ENCODE results near the gene PNPLA1. TPM values are rescaled to one million over a fixed set of nuclear protein-coding genes. Genes with fewer than 3 reads are reported as not detected.

The PNPLA1 gene
- total RNA-seq, 2 donors from 2014 or later, result not detected

- H3K27ac Mint-ChIP-seq, result no peak overlapping the region
- DNase-seq, result peak; percentile 72
- no peak overlapping the region for H3K9ac ChIP-seq (ENCODE audit: extremely low read depth, low read length, poor library complexity, severe bottlenecking)
- no peaks in the 10 kb centered on the region for H3K9me3 ChIP-seq (ENCODE audit: control insufficient read depth, low read length)
- H3K9me3 Mint-ChIP-seq, result no peaks in the 10 kb centered on the region
- no peaks in the 10 kb centered on the region for H3K27me3 ChIP-seq (ENCODE audit: control insufficient read depth, insufficient read depth, low read length, poor library complexity, severe bottlenecking)
- no peak overlapping the region for H3K4me3 ChIP-seq (ENCODE audit: low read length)
- TF ChIP-seq CTCF (conservative IDR thresholded peaks at IDR 0.05), result no peak
- H3K27ac ChIP-seq (ENCODE audit: low read depth, low read length), result no peak overlapping the region
- 72 to 83% methylated on average over 4 to 8 of the region's 8 CpGs for WGBS, 2 experiments (ENCODE audit: insufficient coverage in 1 of 2, insufficient read length in 1 of 2)
- H3K4me3 Mint-ChIP-seq, result no peak overlapping the region
- no peaks in the 10 kb centered on the region for H3K36me3 ChIP-seq (ENCODE audit: control insufficient read depth, insufficient read depth, low read length)
- H3K27me3 Mint-ChIP-seq (ENCODE audit: insufficient read depth), result peaks cover 30% of the 10 kb centered on the region
- peaks cover 14% of the 10 kb centered on the region for H3K4me1 Mint-ChIP-seq
- H3K36me3 Mint-ChIP-seq (ENCODE audit: low read depth), result no peaks in the 10 kb centered on the region
- H3K4me1 ChIP-seq (ENCODE audit: control insufficient read depth, insufficient read depth, low read length), result no peaks in the 10 kb centered on the region
Observed at GRCh38 chr6:36272234-36272633, 2.4 kb downstream of the PNPLA1 start.

GRCh38 chr6:36273067-36273466, 3.2 kb downstream of the PNPLA1 start:
- no peaks in the 10 kb centered on the region for H3K9me3 Mint-ChIP-seq
- Histone ChIP-seq H3K4me3 (ENCODE audit: low read length) (no peak overlapping the region), H3K27ac (ENCODE audit: low read depth, low read length) (no peak overlapping the region), H3K9ac (ENCODE audit: extremely low read depth, low read length, poor library complexity, severe bottlenecking) (no peak overlapping the region), H3K27me3 (ENCODE audit: control insufficient read depth, insufficient read depth, low read length, poor library complexity, severe bottlenecking) (no peaks in the 10 kb centered on the region), H3K36me3 (ENCODE audit: control insufficient read depth, insufficient read depth, low read length) (no peaks in the 10 kb centered on the region), H3K4me1 (ENCODE audit: control insufficient read depth, insufficient read depth, low read length) (no peaks in the 10 kb centered on the region), H3K9me3 (ENCODE audit: control insufficient read depth, low read length) (no peaks in the 10 kb centered on the region)
- DNase-seq, result no peak
- no peak overlapping the region for H3K4me3 Mint-ChIP-seq
- TF ChIP-seq CTCF (conservative IDR thresholded peaks at IDR 0.05), result no peak
- H3K4me1 Mint-ChIP-seq, result peaks cover 14% of the 10 kb centered on the region
- 99 to 100% methylated on average over 2 to 3 of the region's 5 CpGs for WGBS, 2 experiments (ENCODE audit: insufficient coverage in 1 of 2, insufficient read length in 1 of 2)
- H3K27me3 Mint-ChIP-seq (ENCODE audit: insufficient read depth), result peaks cover 24% of the 10 kb centered on the region
- no peak overlapping the region for H3K27ac Mint-ChIP-seq
- no peaks in the 10 kb centered on the region for H3K36me3 Mint-ChIP-seq (ENCODE audit: low read depth)

GRCh38 chr6:36273802-36274514, 4.1 kb downstream of the PNPLA1 start:
- Mint-ChIP-seq H3K9me3 (no peaks in the 10 kb centered on the region), H3K27ac (no peak overlapping the region), H3K4me3 (no peak overlapping the region), H3K4me1 (peaks cover 13% of the 10 kb centered on the region), H3K27me3 (ENCODE audit: insufficient read depth) (peaks cover 21% of the 10 kb centered on the region), H3K36me3 (ENCODE audit: low read depth) (no peaks in the 10 kb centered on the region)
- H3K27ac ChIP-seq (ENCODE audit: low read depth, low read length), result no peak overlapping the region
- no peaks in the 10 kb centered on the region for H3K9me3 ChIP-seq (ENCODE audit: control insufficient read depth, low read length)
- no peak overlapping the region for H3K9ac ChIP-seq (ENCODE audit: extremely low read depth, low read length, poor library complexity, severe bottlenecking)
- H3K4me3 ChIP-seq (ENCODE audit: low read length), result no peak overlapping the region
- no peak for TF ChIP-seq CTCF (conservative IDR thresholded peaks at IDR 0.05)
- H3K4me1 ChIP-seq (ENCODE audit: control insufficient read depth, insufficient read depth, low read length), result no peaks in the 10 kb centered on the region
- no peak for DNase-seq
- WGBS, 2 experiments (ENCODE audit: insufficient coverage in 1 of 2, insufficient read length in 1 of 2), result 88 to 92% methylated on average over 12 to 15 of the region's 15 CpGs
- H3K36me3 ChIP-seq (ENCODE audit: control insufficient read depth, insufficient read depth, low read length), result no peaks in the 10 kb centered on the region
- H3K27me3 ChIP-seq (ENCODE audit: control insufficient read depth, insufficient read depth, low read length, poor library complexity, severe bottlenecking), result no peaks in the 10 kb centered on the region

Measured in endodermal cell (in vitro differentiated cells).